PC-3 (cell line): ENCODE measurements around the gene IFI30. TPM values are rescaled to one million over a fixed set of nuclear protein-coding genes. Genes with fewer than 3 reads are reported as not detected.

Experiments used
- ATAC-seq: fragments of 200-7000 bp; cut with Tn5 transposase; 2 replicates; pipeline ENCODE4 v1.9.1; 2020; ENCODE audit warnings: mild to moderate bottlenecking, moderate library complexity
- BruUV-seq: library from RNA; stranded (reverse); fragments of 400-500 nt; replicated peaks from 2 replicates; lab custom pipeline; 2021; lab: Mats Ljungman, UMichigan
- CTCF ChIA-PET: fragments of 300-600 bp; sonication (Branson Sonifier 250); formaldehyde crosslinking; loops from one replicate; lab custom pipeline; 2022; ENCODE audit warnings: antibody characterized with exemption; lab: Charles Lee
- POLR2A ChIA-PET: fragments of 300-600 bp; sonication (Branson Sonifier 250); formaldehyde crosslinking; loops from one replicate; lab custom pipeline; 2022; ENCODE audit warnings: antibody characterized with exemption; ENCODE audit not compliant: unreplicated experiment; lab: Charles Lee
- DNase-seq: peaks from one replicate; pipeline ENCODE4 v3.0.0-alpha.2; 2015
- H2AFZ ChIP-seq: fragments of 300-600 bp; sonication (generic); 2 replicates; pipeline ENCODE4 v1.6.0; 2016; ENCODE audit warnings: antibody characterized with exemption, low read length
- H3F3A ChIP-seq: fragments of 300-600 bp; sonication (generic); one replicate; pipeline ENCODE4 v1.6.0; 2017; ENCODE audit warnings: antibody characterized with exemption, low read length, control low read depth, mild to moderate bottlenecking; ENCODE audit not compliant: unreplicated experiment
- H3K27ac ChIP-seq: fragments of 300-600 bp; sonication (generic); 2 replicates; pipeline ENCODE4 v1.5.1; 2016; ENCODE audit warnings: mild to moderate bottlenecking, low read length
- H3K27me3 ChIP-seq: fragments of 300-600 bp; sonication (generic); 2 replicates; pipeline ENCODE4 v1.6.1; 2016; ENCODE audit warnings: low read length, mixed read lengths
- H3K36me3 ChIP-seq: fragments of 300-600 bp; sonication (generic); 2 replicates; pipeline ENCODE4 v1.6.1; 2016; ENCODE audit warnings: low read depth, mixed run types, low read length, mixed read lengths
- H3K4me1 ChIP-seq: fragments of 300-600 bp; sonication (generic); 2 replicates; pipeline ENCODE4 v1.5.1; 2016; ENCODE audit warnings: low read length; ENCODE audit not compliant: insufficient read depth
- H3K4me2 ChIP-seq: fragments of 300-600 bp; sonication (generic); 2 replicates; pipeline ENCODE4 v1.6.0; 2016; ENCODE audit warnings: low read length
- H3K4me3 ChIP-seq: fragments of 300-600 bp; sonication (generic); 2 replicates; pipeline ENCODE4 v1.5.1; 2016; ENCODE audit warnings: mild to moderate bottlenecking, low read length, mixed read lengths
- H3K79me2 ChIP-seq: fragments of 300-600 bp; sonication (generic); 2 replicates; pipeline ENCODE4 v1.6.1; 2017; ENCODE audit warnings: low read length, mixed read lengths
- H3K9ac ChIP-seq: fragments of 300-600 bp; sonication (generic); 2 replicates; pipeline ENCODE4 v1.6.0; 2016; ENCODE audit warnings: mild to moderate bottlenecking, low read length
- H3K9me2 ChIP-seq: fragments of 300-600 bp; sonication (generic); replicated peaks from 2 replicates; pipeline ENCODE4 v1.6.1; 2016; ENCODE audit warnings: mixed run types, low read length, mixed read lengths
- H3K9me3 ChIP-seq: fragments of 300-600 bp; sonication (generic); 2 replicates; pipeline ENCODE4 v1.6.1; 2016; ENCODE audit warnings: low read length, mixed read lengths
- H4K20me1 ChIP-seq: fragments of 300-600 bp; sonication (generic); 2 replicates; pipeline ENCODE4 v1.6.1; 2016; ENCODE audit warnings: low read length, mixed read lengths
- CTCF ChIP-seq: fragments of 300-600 bp; sonication (generic); conservative IDR thresholded peaks from 2 replicates; pipeline ENCODE4 v1.5.1; 2017; ENCODE audit warnings: antibody characterized with exemption, low read depth, mild to moderate bottlenecking, low read length
- EZH2 ChIP-seq: fragments of 300-600 bp; sonication (generic); IDR thresholded peaks from one replicate; pipeline ENCODE4 v1.6.1; 2017; ENCODE audit warnings: antibody characterized with exemption, mild to moderate bottlenecking, low read length; ENCODE audit not compliant: unreplicated experiment
- EZH2phosphoT487 ChIP-seq: fragments of 300-600 bp; sonication (generic); IDR thresholded peaks from 2 replicates; pipeline ENCODE4 v1.6.1; 2018; ENCODE audit warnings: mild to moderate bottlenecking, antibody characterized with exemption, low read length, borderline replicate concordance
- intact Hi-C: fragments of 100-400 bp; cut with micrococcal nuclease; formaldehyde crosslinking; loops from 2 replicates; pipeline ENCODE4 v1.9.0; 2023
- total RNA-seq: library from RNA; depleted of rRNA; stranded (reverse); fragments of >200 nt; gene quantifications from 2 replicates; pipeline ENCODE4 v1.2.3, GENCODE V29; 2014

IFI30 gene
- total RNA-seq, 1 experiment from 2014 or later = 31.1 TPM

- H3K4me1 ChIP-seq = peaks cover 5% of the 10 kb centered on the region; the same call in 1 of the 2 replicates
- no peaks in the 10 kb centered on the region for H3K9me2 ChIP-seq
- H3F3A ChIP-seq = no peaks in the 10 kb centered on the region
- intact Hi-C loops = no loop called here
- TF ChIP-seq EZH2phosphoT487 = no peak
- TF ChIP-seq CTCF = no peak
- TF ChIP-seq EZH2 = no peak
- no peak for ATAC-seq
- no TSS peak for BruUV-seq
- ChIA-PET CTCF (no interaction called here), POLR2A (no interaction called here)
- no peak overlapping the region for H3K4me2 ChIP-seq
- H4K20me1 ChIP-seq = no peaks in the 10 kb centered on the region
- H3K9ac ChIP-seq = no peak overlapping the region
- H3K79me2 ChIP-seq = no peaks in the 10 kb centered on the region
- no peak overlapping the region for H2AFZ ChIP-seq
- H3K27ac ChIP-seq = no peak overlapping the region
- H3K9me3 ChIP-seq = no peaks in the 10 kb centered on the region
- no peak overlapping the region for H3K4me3 ChIP-seq
- H3K36me3 ChIP-seq = no peaks in the 10 kb centered on the region
- DNase-seq = peak; percentile 30
- H3K27me3 ChIP-seq = no peaks in the 10 kb centered on the region
Observed at GRCh38 chr19:18176367-18177310, 3.0 kb downstream of the IFI30 start.

GRCh38 chr19:18179957-18180356 lies 6.3 kb downstream of the IFI30 start:
- Histone ChIP-seq H3K79me2 (no peaks in the 10 kb centered on the region), H3F3A (no peaks in the 10 kb centered on the region), H3K9me2 (no peaks in the 10 kb centered on the region), H3K4me3 (no peak overlapping the region), H3K27ac (no peak overlapping the region), H3K4me1 (peaks cover 5% of the 10 kb centered on the region; the same call in 1 of the 2 replicates), H4K20me1 (no peaks in the 10 kb centered on the region), H3K9ac (no peak overlapping the region), H3K4me2 (no peak overlapping the region), H3K27me3 (no peaks in the 10 kb centered on the region), H3K9me3 (no peaks in the 10 kb centered on the region), H2AFZ (no peak overlapping the region), H3K36me3 (no peaks in the 10 kb centered on the region)
- BruUV-seq = no TSS peak
- CTCF ChIA-PET = no interaction called here
- DNase-seq = no peak
- intact Hi-C loops = no loop called here
- no peak for ATAC-seq
- no peak for TF ChIP-seq EZH2phosphoT487
- no peak for TF ChIP-seq EZH2
- no peak for TF ChIP-seq CTCF
- POLR2A ChIA-PET = no interaction called here

- Histone ChIP-seq H3F3A (no peaks in the 10 kb centered on the region), H3K27me3 (no peaks in the 10 kb centered on the region), H3K9me3 (no peaks in the 10 kb centered on the region), H3K4me2 (no peak overlapping the region), H4K20me1 (no peaks in the 10 kb centered on the region), H3K9ac (no peak overlapping the region), H3K4me1 (no peaks in the 10 kb centered on the region), H3K27ac (no peak overlapping the region), H3K79me2 (no peaks in the 10 kb centered on the region), H2AFZ (no peak overlapping the region), H3K36me3 (no peaks in the 10 kb centered on the region), H3K4me3 (no peak overlapping the region), H3K9me2 (no peaks in the 10 kb centered on the region)
- intact Hi-C loops = no loop called here
- BruUV-seq = no TSS peak
- ChIA-PET POLR2A (no interaction called here), CTCF (interaction anchor here (0.7 to 1.0 kb wide), 2 partner anchors 69 to 70 kb away, joined by 4 to 6 read pairs; no protein-coding TSS in a partner anchor)
- TF ChIP-seq CTCF = no peak
- no peak for TF ChIP-seq EZH2phosphoT487
- TF ChIP-seq EZH2 = no peak
- ATAC-seq (peak; percentile 42), DNase-seq (no peak)
Observed at GRCh38 chr19:18183529-18183928, 9.9 kb downstream of the IFI30 start.
